HEK293 (cell line): ENCODE results near the gene SH2D2A.

Source experiments
- FEZF1 ChIP-seq: fragments of 450-650 bp; formaldehyde crosslinking; IDR thresholded peaks from 2 replicates; pipeline ENCODE4 v1.5.1; 2016; ENCODE audit warnings: missing biosample characterization, missing genetic modification characterization
- IKZF3 ChIP-seq: fragments of 450-650 bp; IDR thresholded peaks from 2 replicates; pipeline ENCODE4 v1.5.0; 2018; ENCODE audit warnings: missing biosample characterization, mild to moderate bottlenecking, missing genetic modification characterization, moderate library complexity
- KLF10 ChIP-seq: fragments of 450-650 bp; IDR thresholded peaks from 2 replicates; pipeline ENCODE4 v1.5.1; 2018; ENCODE audit warnings: missing biosample characterization, mild to moderate bottlenecking, missing genetic modification characterization
- KLF8 ChIP-seq: fragments of 450-650 bp; formaldehyde crosslinking; IDR thresholded peaks from 2 replicates; pipeline ENCODE4 v1.5.1; 2016; ENCODE audit warnings: missing biosample characterization, missing genetic modification characterization
- OSR2 ChIP-seq: fragments of 450-650 bp; formaldehyde crosslinking; IDR thresholded peaks from 2 replicates; pipeline ENCODE4 v1.5.1; 2016; ENCODE audit warnings: missing biosample characterization, missing genetic modification characterization
- SALL2 ChIP-seq: fragments of 450-650 bp; formaldehyde crosslinking; IDR thresholded peaks from 2 replicates; pipeline ENCODE4 v1.5.0; 2017; ENCODE audit warnings: missing biosample characterization, mild to moderate bottlenecking, missing genetic modification characterization, borderline replicate concordance
- SP7 ChIP-seq: fragments of 450-650 bp; formaldehyde crosslinking; IDR thresholded peaks from 2 replicates; pipeline ENCODE4 v1.5.1; 2016; ENCODE audit warnings: missing biosample characterization, missing genetic modification characterization
- ZEB2 ChIP-seq: fragments of 450-650 bp; formaldehyde crosslinking; IDR thresholded peaks from 2 replicates; pipeline ENCODE4 v1.5.1; 2016; ENCODE audit warnings: missing biosample characterization, missing genetic modification characterization
- ZNF169 ChIP-seq: fragments of 450-650 bp; formaldehyde crosslinking; IDR thresholded peaks from 2 replicates; pipeline ENCODE4 v1.5.1; 2016; ENCODE audit warnings: missing biosample characterization, missing genetic modification characterization
- ZNF175 ChIP-seq: fragments of 450-650 bp; formaldehyde crosslinking; IDR thresholded peaks from 2 replicates; pipeline ENCODE4 v1.5.1; 2016; ENCODE audit warnings: missing biosample characterization, missing genetic modification characterization
- ZNF211 ChIP-seq: fragments of 450-650 bp; formaldehyde crosslinking; IDR thresholded peaks from 2 replicates; pipeline ENCODE4 v1.5.1; 2016; ENCODE audit warnings: low read depth, missing biosample characterization, missing genetic modification characterization
- ZNF214 ChIP-seq: fragments of 450-650 bp; formaldehyde crosslinking; IDR thresholded peaks from 2 replicates; pipeline ENCODE4 v1.5.1; 2017; ENCODE audit warnings: missing biosample characterization, mild to moderate bottlenecking, missing genetic modification characterization, borderline replicate concordance
- ZNF221 ChIP-seq: fragments of 450-650 bp; formaldehyde crosslinking; IDR thresholded peaks from 2 replicates; pipeline ENCODE4 v1.5.1; 2017; ENCODE audit warnings: missing biosample characterization, missing genetic modification characterization, borderline replicate concordance
- ZNF544 ChIP-seq: fragments of 450-650 bp; formaldehyde crosslinking; IDR thresholded peaks from 2 replicates; pipeline ENCODE4 v1.5.0; 2017; ENCODE audit warnings: missing biosample characterization, missing genetic modification characterization
- ZNF585B ChIP-seq: fragments of 450-650 bp; formaldehyde crosslinking; IDR thresholded peaks from 2 replicates; pipeline ENCODE4 v1.5.1; 2016; ENCODE audit warnings: missing biosample characterization, missing genetic modification characterization
- ZNF629 ChIP-seq: fragments of 450-650 bp; formaldehyde crosslinking; IDR thresholded peaks from 2 replicates; pipeline ENCODE4 v1.5.1; 2017; ENCODE audit warnings: missing biosample characterization, missing genetic modification characterization
- ZNF707 ChIP-seq: fragments of 450-650 bp; formaldehyde crosslinking; IDR thresholded peaks from 2 replicates; pipeline ENCODE4 v1.5.1; 2016; ENCODE audit warnings: missing biosample characterization, missing genetic modification characterization
- ZNF843 ChIP-seq: fragments of 450-650 bp; formaldehyde crosslinking; IDR thresholded peaks from 2 replicates; pipeline ENCODE4 v1.5.1; 2016; ENCODE audit warnings: missing biosample characterization, missing genetic modification characterization
- TF ChIP-seq, protein P1 (sequence below): fragments of 450-650 bp; formaldehyde crosslinking; optimal IDR thresholded peaks from 2 replicates; pipeline ENCODE3; 2016; ENCODE audit warnings: missing biosample characterization, mild to moderate bottlenecking, missing genetic modification characterization
- TF ChIP-seq, protein P2 (sequence below): fragments of 450-650 bp; formaldehyde crosslinking; IDR thresholded peaks from 2 replicates; pipeline ENCODE4 v1.5.1; 2016; ENCODE audit warnings: missing biosample characterization, missing genetic modification characterization
- TF ChIP-seq, protein P3 (sequence below): IDR thresholded peaks from 2 replicates; pipeline ENCODE4 v1.6.1; 2011; ENCODE audit warnings: mild to moderate bottlenecking, low read depth, low read length, borderline replicate concordance
- TF ChIP-seq, protein P4 (sequence below): fragments of 450-650 bp; formaldehyde crosslinking; IDR thresholded peaks from 2 replicates; pipeline ENCODE4 v1.5.1; 2016; ENCODE audit warnings: missing biosample characterization, missing genetic modification characterization
- TF ChIP-seq, protein P5 (sequence below): fragments of 450-650 bp; formaldehyde crosslinking; IDR thresholded peaks from 2 replicates; pipeline ENCODE4 v1.5.1; 2016; ENCODE audit warnings: missing biosample characterization, missing genetic modification characterization, low read depth

The SH2D2A gene

DNA sequence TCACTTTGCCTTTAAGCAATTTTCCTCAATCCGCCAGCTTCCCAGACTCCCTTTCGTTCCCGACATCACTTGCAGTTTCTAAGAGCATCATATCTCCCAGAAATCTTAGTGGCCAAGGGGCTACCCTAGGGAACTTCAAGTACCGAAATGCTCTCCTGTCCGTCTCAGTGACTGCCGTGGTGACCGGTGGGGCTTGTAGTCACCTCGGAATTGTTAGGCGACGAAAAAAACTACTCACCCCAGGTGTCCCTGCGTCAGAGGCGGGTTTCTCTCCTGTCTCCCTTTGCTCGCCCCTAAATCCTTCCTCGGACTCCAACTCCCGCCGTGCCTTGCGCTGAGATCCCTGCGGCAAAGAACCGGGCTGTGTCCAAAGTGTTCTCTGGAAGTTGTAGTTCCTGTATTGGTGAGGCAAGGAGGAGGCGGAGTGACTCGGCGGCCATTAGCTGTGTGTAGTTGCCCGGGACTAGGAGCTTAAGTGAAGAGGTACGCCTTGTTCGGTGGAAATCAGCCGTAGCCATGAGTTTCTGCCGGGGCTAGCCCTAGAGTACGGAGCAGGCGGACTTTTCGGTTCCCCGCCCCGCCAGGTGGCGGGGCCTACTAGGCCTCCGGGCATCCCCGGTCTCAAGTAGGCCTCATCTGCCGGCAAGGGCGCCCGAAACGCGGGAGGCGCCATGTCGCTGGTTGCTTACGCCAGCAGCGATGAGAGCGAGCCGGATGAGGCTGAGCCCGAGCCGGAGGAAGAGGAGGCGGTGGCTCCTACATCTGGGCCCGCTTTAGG is 49.4 kb downstream of the SH2D2A start, which contains the start of gene PRCC (continued):
- TF ChIP-seq, protein P1, sequence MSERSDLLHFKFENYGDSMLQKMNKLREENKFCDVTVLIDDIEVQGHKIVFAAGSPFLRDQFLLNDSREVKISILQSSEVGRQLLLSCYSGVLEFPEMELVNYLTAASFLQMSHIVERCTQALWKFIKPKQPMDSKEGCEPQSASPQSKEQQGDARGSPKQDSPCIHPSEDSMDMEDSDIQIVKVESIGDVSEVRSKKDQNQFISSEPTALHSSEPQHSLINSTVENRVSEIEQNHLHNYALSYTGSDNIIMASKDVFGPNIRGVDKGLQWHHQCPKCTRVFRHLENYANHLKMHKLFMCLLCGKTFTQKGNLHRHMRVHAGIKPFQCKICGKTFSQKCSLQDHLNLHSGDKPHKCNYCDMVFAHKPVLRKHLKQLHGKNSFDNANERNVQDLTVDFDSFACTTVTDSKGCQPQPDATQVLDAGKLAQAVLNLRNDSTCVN = peak; percentile 38
- TF ChIP-seq KLF10 (tag by site-specific recombination) (no peak; the same call in 1 of the 2 replicates), IKZF3 (tag by site-specific recombination) (peak; percentile 96), ZNF175 (tag by site-specific recombination) (no peak), ZNF214 (tag by site-specific recombination) (no peak), ZNF221 (no peak), ZNF585B (tag by site-specific recombination) (no peak), OSR2 (no peak; the same call in 1 of the 2 replicates), KLF8 (peak; percentile 83), ZNF169 (tag by site-specific recombination) (no peak), ZEB2 (tag by site-specific recombination) (peak; percentile 69), ZNF211 (tag by site-specific recombination) (no peak), SALL2 (tag by site-specific recombination) (no peak), ZNF544 (tag by site-specific recombination) (no peak), ZNF629 (tag by site-specific recombination) (peak; percentile 47), ZNF843 (peak; percentile 53; the same call in 1 of the 2 replicates), SP7 (peak; percentile 57), ZNF707 (tag by site-specific recombination) (no peak), FEZF1 (tag by site-specific recombination) (no peak; the same call in 1 of the 2 replicates)
- TF ChIP-seq, protein P2, sequence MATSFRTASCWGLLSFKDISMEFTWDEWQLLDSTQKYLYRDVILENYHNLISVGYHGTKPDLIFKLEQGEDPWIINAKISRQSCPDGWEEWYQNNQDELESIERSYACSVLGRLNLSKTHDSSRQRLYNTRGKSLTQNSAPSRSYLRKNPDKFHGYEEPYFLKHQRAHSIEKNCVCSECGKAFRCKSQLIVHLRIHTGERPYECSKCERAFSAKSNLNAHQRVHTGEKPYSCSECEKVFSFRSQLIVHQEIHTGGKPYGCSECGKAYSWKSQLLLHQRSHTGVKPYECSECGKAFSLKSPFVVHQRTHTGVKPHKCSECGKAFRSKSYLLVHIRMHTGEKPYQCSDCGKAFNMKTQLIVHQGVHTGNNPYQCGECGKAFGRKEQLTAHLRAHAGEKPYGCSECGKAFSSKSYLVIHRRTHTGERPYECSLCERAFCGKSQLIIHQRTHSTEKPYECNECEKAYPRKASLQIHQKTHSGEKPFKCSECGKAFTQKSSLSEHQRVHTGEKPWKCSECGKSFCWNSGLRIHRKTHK (tag by site-specific recombination) = no peak
- TF ChIP-seq, protein P3, sequence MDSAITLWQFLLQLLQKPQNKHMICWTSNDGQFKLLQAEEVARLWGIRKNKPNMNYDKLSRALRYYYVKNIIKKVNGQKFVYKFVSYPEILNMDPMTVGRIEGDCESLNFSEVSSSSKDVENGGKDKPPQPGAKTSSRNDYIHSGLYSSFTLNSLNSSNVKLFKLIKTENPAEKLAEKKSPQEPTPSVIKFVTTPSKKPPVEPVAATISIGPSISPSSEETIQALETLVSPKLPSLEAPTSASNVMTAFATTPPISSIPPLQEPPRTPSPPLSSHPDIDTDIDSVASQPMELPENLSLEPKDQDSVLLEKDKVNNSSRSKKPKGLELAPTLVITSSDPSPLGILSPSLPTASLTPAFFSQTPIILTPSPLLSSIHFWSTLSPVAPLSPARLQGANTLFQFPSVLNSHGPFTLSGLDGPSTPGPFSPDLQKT = no peak
- TF ChIP-seq, protein P4, sequence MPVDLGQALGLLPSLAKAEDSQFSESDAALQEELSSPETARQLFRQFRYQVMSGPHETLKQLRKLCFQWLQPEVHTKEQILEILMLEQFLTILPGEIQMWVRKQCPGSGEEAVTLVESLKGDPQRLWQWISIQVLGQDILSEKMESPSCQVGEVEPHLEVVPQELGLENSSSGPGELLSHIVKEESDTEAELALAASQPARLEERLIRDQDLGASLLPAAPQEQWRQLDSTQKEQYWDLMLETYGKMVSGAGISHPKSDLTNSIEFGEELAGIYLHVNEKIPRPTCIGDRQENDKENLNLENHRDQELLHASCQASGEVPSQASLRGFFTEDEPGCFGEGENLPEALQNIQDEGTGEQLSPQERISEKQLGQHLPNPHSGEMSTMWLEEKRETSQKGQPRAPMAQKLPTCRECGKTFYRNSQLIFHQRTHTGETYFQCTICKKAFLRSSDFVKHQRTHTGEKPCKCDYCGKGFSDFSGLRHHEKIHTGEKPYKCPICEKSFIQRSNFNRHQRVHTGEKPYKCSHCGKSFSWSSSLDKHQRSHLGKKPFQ (tag by site-specific recombination) = peak; percentile 54; the same call in 1 of the 2 replicates
- TF ChIP-seq, protein P5, sequence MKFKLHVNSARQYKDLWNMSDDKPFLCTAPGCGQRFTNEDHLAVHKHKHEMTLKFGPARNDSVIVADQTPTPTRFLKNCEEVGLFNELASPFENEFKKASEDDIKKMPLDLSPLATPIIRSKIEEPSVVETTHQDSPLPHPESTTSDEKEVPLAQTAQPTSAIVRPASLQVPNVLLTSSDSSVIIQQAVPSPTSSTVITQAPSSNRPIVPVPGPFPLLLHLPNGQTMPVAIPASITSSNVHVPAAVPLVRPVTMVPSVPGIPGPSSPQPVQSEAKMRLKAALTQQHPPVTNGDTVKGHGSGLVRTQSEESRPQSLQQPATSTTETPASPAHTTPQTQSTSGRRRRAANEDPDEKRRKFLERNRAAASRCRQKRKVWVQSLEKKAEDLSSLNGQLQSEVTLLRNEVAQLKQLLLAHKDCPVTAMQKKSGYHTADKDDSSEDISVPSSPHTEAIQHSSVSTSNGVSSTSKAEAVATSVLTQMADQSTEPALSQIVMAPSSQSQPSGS (tag by site-specific recombination) = no peak
- TF ChIP-seq, all 188 proteins: peak for 79
